Lower leg skin (tissue), 3 donors: ENCODE measurements around the gene TMEM234.

Experiments used
- CTCF ChIP-seq, 3 donors: fragments of 450-650 bp; IDR thresholded peaks; one replicate each; pipeline ENCODE4 v1.5.1; 2016; ENCODE audit warnings: antibody characterized with exemption in 3 of 3, mild to moderate bottlenecking in 3 of 3, moderate library complexity in 2 of 3
- POLR2A ChIP-seq, 2 donors: fragments of 450-650 bp; IDR thresholded peaks; one replicate each; pipeline ENCODE4 v1.6.1; 2016 to 2017; ENCODE audit warnings: antibody characterized with exemption in 2 of 2, mild to moderate bottlenecking in 1 of 2, moderate library complexity in 1 of 2

- TF ChIP-seq CTCF (IDR thresholded peaks at IDR 0.05) (no peak), POLR2A (IDR thresholded peaks at IDR 0.05) (no peak)
These were observed 12.6 kb upstream of the TMEM234 start for GRCh38 chr1:32234792-32235191.
